Measurements from ENCODE around the gene ZEB2.

DNA sequence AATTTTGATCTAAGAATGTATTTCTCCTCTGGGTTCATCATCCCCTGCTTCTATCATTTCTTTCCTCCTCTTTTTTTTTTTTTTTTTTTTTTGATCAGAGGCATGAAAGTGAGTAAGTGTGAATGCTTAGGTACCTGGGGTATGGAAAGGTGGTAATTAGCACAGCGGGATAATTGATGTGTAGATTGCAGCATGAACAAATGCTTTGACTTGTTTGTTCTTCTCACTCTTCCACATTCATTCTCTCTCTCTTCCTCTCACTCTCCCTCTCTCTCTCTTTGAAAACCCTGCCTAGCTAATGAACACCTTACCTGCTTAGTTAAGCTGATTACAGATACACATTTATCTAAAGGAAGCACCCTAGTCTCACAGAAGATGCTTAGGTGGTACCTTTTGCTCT lies 74.7 kb downstream of the ZEB2 start:
- TF ChIP-seq, protein P1, sequence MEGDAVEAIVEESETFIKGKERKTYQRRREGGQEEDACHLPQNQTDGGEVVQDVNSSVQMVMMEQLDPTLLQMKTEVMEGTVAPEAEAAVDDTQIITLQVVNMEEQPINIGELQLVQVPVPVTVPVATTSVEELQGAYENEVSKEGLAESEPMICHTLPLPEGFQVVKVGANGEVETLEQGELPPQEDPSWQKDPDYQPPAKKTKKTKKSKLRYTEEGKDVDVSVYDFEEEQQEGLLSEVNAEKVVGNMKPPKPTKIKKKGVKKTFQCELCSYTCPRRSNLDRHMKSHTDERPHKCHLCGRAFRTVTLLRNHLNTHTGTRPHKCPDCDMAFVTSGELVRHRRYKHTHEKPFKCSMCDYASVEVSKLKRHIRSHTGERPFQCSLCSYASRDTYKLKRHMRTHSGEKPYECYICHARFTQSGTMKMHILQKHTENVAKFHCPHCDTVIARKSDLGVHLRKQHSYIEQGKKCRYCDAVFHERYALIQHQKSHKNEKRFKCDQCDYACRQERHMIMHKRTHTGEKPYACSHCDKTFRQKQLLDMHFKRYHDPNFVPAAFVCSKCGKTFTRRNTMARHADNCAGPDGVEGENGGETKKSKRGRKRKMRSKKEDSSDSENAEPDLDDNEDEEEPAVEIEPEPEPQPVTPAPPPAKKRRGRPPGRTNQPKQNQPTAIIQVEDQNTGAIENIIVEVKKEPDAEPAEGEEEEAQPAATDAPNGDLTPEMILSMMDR (IDR thresholded peaks at IDR 0.05; ENCODE audit: poor library complexity, severe bottlenecking), result no peak
- no peak for TF ChIP-seq POLR2AphosphoS5 (IDR thresholded peaks at IDR 0.05)
- TF ChIP-seq, protein P2, sequence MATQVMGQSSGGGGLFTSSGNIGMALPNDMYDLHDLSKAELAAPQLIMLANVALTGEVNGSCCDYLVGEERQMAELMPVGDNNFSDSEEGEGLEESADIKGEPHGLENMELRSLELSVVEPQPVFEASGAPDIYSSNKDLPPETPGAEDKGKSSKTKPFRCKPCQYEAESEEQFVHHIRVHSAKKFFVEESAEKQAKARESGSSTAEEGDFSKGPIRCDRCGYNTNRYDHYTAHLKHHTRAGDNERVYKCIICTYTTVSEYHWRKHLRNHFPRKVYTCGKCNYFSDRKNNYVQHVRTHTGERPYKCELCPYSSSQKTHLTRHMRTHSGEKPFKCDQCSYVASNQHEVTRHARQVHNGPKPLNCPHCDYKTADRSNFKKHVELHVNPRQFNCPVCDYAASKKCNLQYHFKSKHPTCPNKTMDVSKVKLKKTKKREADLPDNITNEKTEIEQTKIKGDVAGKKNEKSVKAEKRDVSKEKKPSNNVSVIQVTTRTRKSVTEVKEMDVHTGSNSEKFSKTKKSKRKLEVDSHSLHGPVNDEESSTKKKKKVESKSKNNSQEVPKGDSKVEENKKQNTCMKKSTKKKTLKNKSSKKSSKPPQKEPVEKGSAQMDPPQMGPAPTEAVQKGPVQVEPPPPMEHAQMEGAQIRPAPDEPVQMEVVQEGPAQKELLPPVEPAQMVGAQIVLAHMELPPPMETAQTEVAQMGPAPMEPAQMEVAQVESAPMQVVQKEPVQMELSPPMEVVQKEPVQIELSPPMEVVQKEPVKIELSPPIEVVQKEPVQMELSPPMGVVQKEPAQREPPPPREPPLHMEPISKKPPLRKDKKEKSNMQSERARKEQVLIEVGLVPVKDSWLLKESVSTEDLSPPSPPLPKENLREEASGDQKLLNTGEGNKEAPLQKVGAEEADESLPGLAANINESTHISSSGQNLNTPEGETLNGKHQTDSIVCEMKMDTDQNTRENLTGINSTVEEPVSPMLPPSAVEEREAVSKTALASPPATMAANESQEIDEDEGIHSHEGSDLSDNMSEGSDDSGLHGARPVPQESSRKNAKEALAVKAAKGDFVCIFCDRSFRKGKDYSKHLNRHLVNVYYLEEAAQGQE (IDR thresholded peaks at IDR 0.05; ENCODE audit: borderline replicate concordance), result no peak
- no peak for TF ChIP-seq EZH2 (IDR thresholded peaks at IDR 0.05; ENCODE audit: borderline replicate concordance, insufficient read depth, low read length, poor library complexity, severe bottlenecking)
- TF ChIP-seq TAF1 (IDR thresholded peaks at IDR 0.05; ENCODE audit: low read depth), result no peak
